ENCODE data around the gene NINJ1. TPM values are rescaled to one million over a fixed set of nuclear protein-coding genes. Genes with fewer than 3 reads are reported as not detected.

Gene NINJ1
- polyA plus RNA-seq, 1 of the 3 experiments (the other 2 are of a cell fraction) = 31.7 TPM

- H3K27ac ChIP-seq (ENCODE audit: low read depth in 2 of 2, low read length in 1 of 2) = no peak overlapping the region
- peak; percentile 5 for DNase-seq
- H4K20me1 ChIP-seq (ENCODE audit: insufficient read depth) = no peaks in the 10 kb centered on the region
- no peaks in the 10 kb centered on the region for H3K36me3 ChIP-seq (replicated peaks in 1 of 2; ENCODE audit: control insufficient read depth in 1 of 2, insufficient read depth in 2 of 2, low read length in 1 of 2)
- peaks cover 12% of the 10 kb centered on the region for H3F3A ChIP-seq (replicated peaks; ENCODE audit: insufficient read depth)
- no peak overlapping the region for H3K9ac ChIP-seq
- H3K79me2 ChIP-seq (ENCODE audit: insufficient read depth) = no peaks in the 10 kb centered on the region
- no peaks in the 10 kb centered on the region for H3K9me2 ChIP-seq
- H2AFZ ChIP-seq (ENCODE audit: low read depth) = no peak overlapping the region
- no peaks in the 10 kb centered on the region for H3K27me3 ChIP-seq (ENCODE audit: insufficient read depth)
- no peak overlapping the region for H3K4me2 ChIP-seq
- no peaks in the 10 kb centered on the region for H3K9me3 ChIP-seq
- CTCF ChIA-PET = interaction anchor here (0.8 to 1.2 kb wide), 2 partner anchors 21 to 85 kb away, joined by 3 to 5 read pairs; no protein-coding TSS in a partner anchor
- H3K4me1 ChIP-seq (ENCODE audit: control insufficient read depth in 1 of 2, insufficient read depth in 2 of 2, low read depth in 1 of 2, low read length in 1 of 2) = no peaks in the 10 kb centered on the region; a peak in 1 of 4 replicates
- TF ChIP-seq FOSL2 (IDR thresholded peaks at IDR 0.05; ENCODE audit: borderline replicate concordance, low read depth) (no peak), EZH2phosphoT487 (IDR thresholded peaks at IDR 0.05; ENCODE audit: borderline replicate concordance, low read depth) (no peak), CTCF (IDR thresholded peaks at IDR 0.05) (no peak)
- H3K4me3 ChIP-seq (ENCODE audit: low read depth in 2 of 2, low read length in 1 of 2) = no peak overlapping the region
- WGBS (ENCODE audit: low lambda C conversion rate) = 72% methylated on average over 10 of the region's 12 CpGs
- POLR2A ChIA-PET = interaction anchor here (0.7 kb wide), 1 partner anchor 51 kb away, joined by 4 read pairs; no protein-coding TSS in a partner anchor
Observed at GRCh38 chr9:93087971-93088655, 45.9 kb downstream of the NINJ1 start.

GRCh38 chr9:93086447-93087224 lies 47.4 kb downstream of the NINJ1 start:
- Histone ChIP-seq H2AFZ (ENCODE audit: low read depth) (no peak overlapping the region), H3K27me3 (ENCODE audit: insufficient read depth) (no peaks in the 10 kb centered on the region), H4K20me1 (ENCODE audit: insufficient read depth) (no peaks in the 10 kb centered on the region), H3K4me2 (no peak overlapping the region), H3K36me3 (replicated peaks in 1 of 2; ENCODE audit: control insufficient read depth in 1 of 2, insufficient read depth in 2 of 2, low read length in 1 of 2) (no peaks in the 10 kb centered on the region), H3K4me1 (ENCODE audit: control insufficient read depth in 1 of 2, insufficient read depth in 2 of 2, low read depth in 1 of 2, low read length in 1 of 2) (no peaks in the 10 kb centered on the region; a peak in 1 of 4 replicates), H3K9me2 (no peaks in the 10 kb centered on the region), H3F3A (replicated peaks; ENCODE audit: insufficient read depth) (peaks cover 6% of the 10 kb centered on the region), H3K27ac (ENCODE audit: low read depth in 2 of 2, low read length in 1 of 2) (no peak overlapping the region), H3K9ac (no peak overlapping the region), H3K9me3 (no peaks in the 10 kb centered on the region), H3K4me3 (ENCODE audit: low read depth in 2 of 2, low read length in 1 of 2) (no peak overlapping the region), H3K79me2 (ENCODE audit: insufficient read depth) (no peaks in the 10 kb centered on the region)
- CTCF ChIA-PET = interaction anchor here (0.7 kb wide), 1 partner anchor 22 kb away, joined by 3 read pairs; no protein-coding TSS in a partner anchor
- WGBS (ENCODE audit: low lambda C conversion rate) = 71% methylated on average over 8 of the region's 8 CpGs
- POLR2A ChIA-PET = no interaction called here
- TF ChIP-seq MAX (IDR thresholded peaks at IDR 0.05; ENCODE audit: low read depth) (no peak), FOXJ3 (CRISPR knock-in tag; IDR thresholded peaks at IDR 0.05) (no peak), TAF1 (IDR thresholded peaks at IDR 0.05; ENCODE audit: borderline replicate concordance, low read depth, low read length) (no peak), JUND (IDR thresholded peaks at IDR 0.05) (no peak), ZBTB33 (IDR thresholded peaks at IDR 0.05; ENCODE audit: borderline replicate concordance, low read depth) (no peak)
- no peak for DNase-seq

All from SK-N-SH (cell line).